Neural cell (in vitro differentiated cells): ENCODE measurements around the gene C1orf21.

Experiments
- CTCF ChIP-seq: fragments of 450-650 bp; IDR thresholded peaks from 2 replicates; pipeline ENCODE4 v1.5.1; 2014; ENCODE audit warnings: antibody characterized with exemption, mild to moderate bottlenecking, moderate library complexity; ENCODE audit not compliant: poor library complexity, severe bottlenecking
- EP300 ChIP-seq: fragments of 450-650 bp; conservative IDR thresholded peaks from 2 replicates; pipeline ENCODE4 v1.6.1; 2014; ENCODE audit warnings: antibody characterized with exemption, mild to moderate bottlenecking, moderate library complexity; ENCODE audit not compliant: poor library complexity, severe bottlenecking
- EZH2 ChIP-seq: fragments of 200-600, 300-800 bp; shearing (Covaris generic), sonication (generic); IDR thresholded peaks from 2 replicates; pipeline ENCODE4 v1.6.1; 2014; ENCODE audit warnings: antibody characterized with exemption, low read length, borderline replicate concordance, mild to moderate bottlenecking; ENCODE audit not compliant: insufficient read depth, poor library complexity, severe bottlenecking
- POLR2AphosphoS5 ChIP-seq: IDR thresholded peaks from 2 replicates; pipeline ENCODE4 v1.6.1; 2012
- RAD21 ChIP-seq: fragments of 450-650 bp; conservative IDR thresholded peaks from 2 replicates; pipeline ENCODE4 v1.6.1; 2014; ENCODE audit warnings: antibody characterized with exemption, mild to moderate bottlenecking, moderate library complexity
- REST ChIP-seq: IDR thresholded peaks from 2 replicates; pipeline ENCODE4 v1.6.1; 2012; ENCODE audit warnings: borderline replicate concordance
- TAF1 ChIP-seq: IDR thresholded peaks from 2 replicates; pipeline ENCODE4 v1.6.1; 2012; ENCODE audit warnings: low read depth

DNA sequence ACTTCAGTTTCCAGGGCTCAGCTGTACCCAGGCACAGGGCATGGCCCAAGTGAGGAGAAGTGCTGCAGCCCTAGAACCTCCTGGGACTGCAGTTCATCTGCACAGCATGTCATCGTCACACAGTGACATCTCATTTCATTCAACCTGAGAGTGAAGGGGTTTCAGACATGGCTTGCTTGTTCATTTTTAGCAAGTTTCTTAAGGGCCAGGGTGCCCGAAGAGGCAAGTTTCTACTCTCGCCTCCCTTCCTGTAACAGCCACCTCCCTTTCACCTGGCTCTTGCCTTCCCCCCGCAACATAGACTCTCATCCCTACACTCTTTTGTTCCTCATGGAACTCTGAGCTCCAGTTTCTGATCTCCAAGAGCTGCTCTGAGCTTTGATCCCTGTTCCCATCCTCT, 108.1 kb downstream of the C1orf21 start:
- TF ChIP-seq CTCF (no peak), REST (no peak), EZH2 (no peak), EP300 (no peak), POLR2AphosphoS5 (no peak), RAD21 (no peak), TAF1 (no peak)
